Activated CD8-positive, alpha-beta T cell treated with anti-CD3 and anti-CD28 coated beads, Interleukin-2, amount 10 ng/mL, durations not matched to agents 7 days and 5 days (primary cell): Measurements from ENCODE around the gene MAZ. TPM values are rescaled to one million over a fixed set of nuclear protein-coding genes. Genes with fewer than 3 reads are reported as not detected.

Experiments
- total RNA-seq, 2 experiments: library from RNA; stranded (reverse); gene quantifications; one replicate each; pipeline ENCODE4 v1.2.3, GENCODE V29; 2021

The MAZ gene
- total RNA-seq, 2 experiments from 2014 or later, result 455 to 494 TPM

Other genes with a start within 250 kb of the MAZ start
- gene SPN, start 143.3 kb upstream of the MAZ start, total RNA-seq, result 100 to 1,000 TPM; 339 to 352 TPM
- gene QPRT, start 127.3 kb upstream of the MAZ start, total RNA-seq, result 10 to 100 TPM in 1 of 2 experiments, 1 to 10 TPM in 1; 8.6 to 10.2 TPM
- gene C16orf54, start 60.5 kb upstream of the MAZ start, total RNA-seq, result 10 to 100 TPM; 64.3 to 68.0 TPM
- not detected for gene ZG16, start 28.3 kb upstream of the MAZ start, total RNA-seq
- 100 to 1,000 TPM; 229 to 233 TPM for gene KIF22, start 15.8 kb upstream of the MAZ start, total RNA-seq
- under 1 TPM; 0.16 to 0.83 TPM for gene PRRT2, start 5.7 kb downstream of the MAZ start, total RNA-seq
- gene PAGR1, start 9.6 kb downstream of the MAZ start, total RNA-seq, result 10 to 100 TPM; 39.1 TPM
- gene MVP, start 13.9 kb downstream of the MAZ start, total RNA-seq, result 100 to 1,000 TPM; 122 to 125 TPM
- gene CDIPT, start 56.7 kb downstream of the MAZ start, total RNA-seq, result 10 to 100 TPM; 51.1 to 53.2 TPM
- gene SEZ6L2, start 93.0 kb downstream of the MAZ start, total RNA-seq, result not detected
- under 1 TPM in 1 of 2 experiments, not detected in 1; 0.24 TPM for gene ASPHD1, start 94.0 kb downstream of the MAZ start, total RNA-seq
- gene KCTD13, start 119.7 kb downstream of the MAZ start, total RNA-seq, result 10 to 100 TPM; 33.8 to 35.5 TPM
- 10 to 100 TPM; 57.8 to 61.0 TPM for gene TMEM219, start 155.6 kb downstream of the MAZ start, total RNA-seq
- gene TAOK2, start 167.3 kb downstream of the MAZ start, total RNA-seq, result 10 to 100 TPM; 48.9 to 49.8 TPM
- 10 to 100 TPM; 46.4 to 47.3 TPM for gene HIRIP3, start 189.1 kb downstream of the MAZ start, total RNA-seq
- 100 to 1,000 TPM; 104 to 117 TPM for gene INO80E, start 189.7 kb downstream of the MAZ start, total RNA-seq
- gene DOC2A, start 204.5 kb downstream of the MAZ start, total RNA-seq, result under 1 TPM in 1 of 2 experiments, not detected in 1; 0.34 TPM
- gene C16orf92, start 216.7 kb downstream of the MAZ start, total RNA-seq, result not detected
- gene TLCD3B, start 224.7 kb downstream of the MAZ start, total RNA-seq, result 1 to 10 TPM; 4.6 TPM